GM10266 (cell line): ENCODE results near the gene FOXD4L6.
"Not testable (repeated sequence)": the region's sequence is repeated elsewhere in the genome, so short reads cannot be mapped to it uniquely, and the experiment has no call there.

ENCODE experiments used
- DNase-seq: peaks from one replicate; pipeline ENCODE4 v3.0.0; 2012; ENCODE audit errors: extremely low spot score

Gene FOXD4L6

DNA sequence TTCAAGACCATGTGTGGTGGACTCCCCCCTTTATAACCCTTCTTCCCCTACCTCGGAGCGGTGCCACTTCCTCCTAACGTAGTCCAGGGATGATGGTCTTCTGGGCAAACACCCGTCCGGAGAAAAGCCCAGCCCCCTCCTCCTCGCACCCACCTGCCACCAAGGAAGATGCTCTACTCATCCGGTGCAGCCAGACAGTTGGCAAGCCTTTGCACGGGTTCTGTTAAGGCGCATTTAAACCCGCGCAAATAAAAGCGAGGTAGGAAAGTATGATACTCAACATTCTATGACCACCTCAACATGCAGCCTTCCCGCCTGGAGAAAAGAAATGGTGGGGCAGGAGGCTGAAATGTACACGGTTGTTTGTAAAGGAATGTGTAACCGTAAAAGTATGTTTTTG lies at the start of gene FOXD4L6:
Gene FOXD4L6 (minus strand): TSS at position 101 of the 400 bp plus-strand sequence. CDS start 298 bp downstream, outside the sequence.
- DNase-seq = not testable (repeated sequence)

DNA sequence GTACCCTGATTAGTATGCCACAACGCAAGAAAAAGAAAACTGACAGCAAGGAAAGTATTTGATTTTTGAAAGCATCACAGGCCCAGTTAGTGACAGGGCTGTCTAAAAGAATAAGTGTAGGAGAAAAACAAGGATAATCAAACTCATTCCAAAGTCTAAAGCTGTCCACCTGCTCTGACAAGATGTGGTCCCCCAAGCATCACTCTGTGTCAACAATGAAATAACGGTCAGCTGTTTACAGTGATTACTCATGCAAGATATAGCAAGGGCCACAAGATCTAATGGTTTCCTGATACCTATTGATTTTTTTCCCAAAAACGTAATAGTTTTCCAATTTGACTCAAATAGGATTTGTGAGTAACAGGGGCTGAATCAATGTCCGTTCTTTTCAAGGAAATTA lies 46.5 kb upstream of the FOXD4L6 start:
- DNase-seq = not testable (repeated sequence)

DNA sequence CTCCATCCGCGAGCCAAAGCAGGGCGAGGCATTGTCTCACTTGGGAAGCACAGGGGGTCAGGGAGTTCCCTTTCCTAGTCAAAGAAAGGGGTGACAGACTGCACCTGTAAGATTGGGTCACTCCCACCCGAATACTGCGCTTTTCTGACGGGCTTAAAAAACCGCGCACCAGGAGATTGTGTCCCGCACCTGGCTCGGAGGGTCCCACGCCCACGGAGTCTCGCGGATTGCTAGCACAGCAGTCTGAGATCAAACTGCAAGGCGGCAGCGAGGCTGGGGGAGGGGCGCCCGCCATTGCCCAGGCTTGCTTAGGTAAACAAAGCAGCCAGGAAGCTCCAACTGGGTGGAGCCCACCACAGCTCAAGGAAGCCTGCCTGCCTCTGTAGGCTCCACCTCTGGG lies 21.6 kb upstream of the FOXD4L6 start:
- not testable (repeated sequence) for DNase-seq

DNA sequence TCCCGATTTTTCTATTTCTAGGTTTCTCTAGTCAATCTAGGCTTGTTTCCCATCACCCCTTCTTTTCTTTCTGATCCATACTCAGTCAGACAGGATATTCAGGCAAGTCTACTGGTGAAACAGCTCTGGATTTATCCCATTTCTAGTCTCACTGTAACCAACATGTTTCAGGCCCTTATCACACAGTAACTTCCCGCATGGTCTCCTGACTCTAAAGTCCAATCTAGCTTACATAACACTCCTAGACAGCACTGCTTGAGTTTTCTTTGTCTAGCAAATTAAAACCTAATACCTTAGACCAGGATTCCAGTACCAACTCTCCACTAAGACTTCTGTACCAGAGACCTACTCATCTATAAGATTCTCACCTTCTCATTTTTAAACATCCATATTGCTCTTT lies 13.4 kb upstream of the FOXD4L6 start:
- DNase-seq = not testable (repeated sequence)

DNA sequence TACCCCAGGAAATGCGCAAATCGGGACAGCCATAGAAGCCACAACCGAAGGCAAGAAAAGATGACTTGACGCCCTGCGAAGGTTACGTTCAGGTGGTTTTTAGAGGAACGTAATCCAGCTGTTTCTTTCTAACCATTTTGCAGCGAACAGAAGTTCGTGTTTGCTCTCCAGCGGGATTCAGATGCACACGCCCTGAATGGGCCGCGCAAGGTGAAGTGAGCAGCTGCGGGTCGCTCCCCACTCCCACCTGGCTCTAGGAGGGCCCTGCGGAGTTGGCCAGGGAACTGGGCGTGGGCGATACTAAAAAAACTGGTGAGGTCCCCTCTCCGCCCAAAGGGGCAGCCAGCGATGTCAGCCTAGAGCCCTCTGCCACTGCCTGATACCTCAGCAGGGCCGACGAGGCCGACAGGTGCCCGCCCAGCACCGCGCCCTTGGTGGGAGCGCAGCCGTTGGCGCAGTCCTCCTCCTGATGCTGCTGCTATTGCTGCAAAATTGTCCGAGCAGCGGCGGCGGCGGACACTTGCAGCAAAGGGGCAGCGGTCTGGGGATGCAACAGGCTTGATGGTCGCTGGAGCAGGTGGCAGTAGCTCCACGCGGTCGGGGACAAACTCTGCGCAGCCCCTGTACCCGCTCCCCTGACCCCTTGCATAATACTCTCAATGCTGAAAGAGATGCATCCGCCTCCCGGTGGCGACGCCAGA lies 1.6 kb downstream of the FOXD4L6 start:
- DNase-seq = not testable (repeated sequence)

DNA sequence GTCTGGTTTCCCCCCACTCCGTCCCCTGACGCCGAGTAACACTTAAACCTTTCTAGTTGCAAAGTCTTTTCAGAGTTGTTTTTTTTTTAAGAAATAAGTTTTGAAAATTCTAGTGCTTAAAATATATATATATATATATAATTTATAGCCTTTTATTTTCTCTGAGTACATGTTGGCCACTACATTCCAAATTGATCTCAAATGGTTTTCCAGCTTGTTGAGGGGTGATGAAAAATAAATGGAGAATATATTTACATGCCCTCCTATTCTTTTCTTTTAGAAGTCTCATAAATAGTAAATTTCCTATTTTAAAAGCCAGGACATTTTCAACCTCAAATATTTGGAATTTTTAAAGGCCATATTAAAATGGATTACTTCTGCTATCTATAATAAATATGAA lies 2.5 kb downstream of the FOXD4L6 start:
- not testable (repeated sequence) for DNase-seq

DNA sequence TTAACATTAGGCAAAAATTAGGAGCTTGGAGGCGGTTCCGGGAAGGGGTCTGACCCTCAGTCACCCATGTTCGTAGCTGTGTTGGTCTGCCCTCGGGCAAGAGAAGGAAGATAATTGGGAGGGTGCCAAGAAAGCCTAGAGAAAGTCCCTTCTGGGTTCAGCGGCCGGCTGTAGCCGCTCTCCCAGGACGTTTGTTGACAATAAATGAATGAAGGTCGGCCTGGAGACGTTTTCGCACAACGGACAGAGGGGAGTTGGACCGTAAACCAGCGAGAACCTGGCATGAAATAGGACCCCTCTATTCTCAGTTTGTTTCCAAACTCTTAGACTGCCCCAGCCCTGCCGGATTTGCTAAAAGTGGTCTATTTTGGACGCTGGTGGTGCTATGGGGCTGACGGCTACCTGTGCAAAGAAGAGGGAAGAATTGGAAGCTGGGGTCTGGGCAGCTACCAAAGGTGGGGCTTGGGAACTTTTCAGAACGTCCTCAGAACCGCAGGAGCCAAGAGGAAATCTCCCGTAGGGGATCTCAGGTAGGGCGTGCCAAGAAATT lies 3.3 kb downstream of the FOXD4L6 start:
- DNase-seq = not testable (repeated sequence)

DNA sequence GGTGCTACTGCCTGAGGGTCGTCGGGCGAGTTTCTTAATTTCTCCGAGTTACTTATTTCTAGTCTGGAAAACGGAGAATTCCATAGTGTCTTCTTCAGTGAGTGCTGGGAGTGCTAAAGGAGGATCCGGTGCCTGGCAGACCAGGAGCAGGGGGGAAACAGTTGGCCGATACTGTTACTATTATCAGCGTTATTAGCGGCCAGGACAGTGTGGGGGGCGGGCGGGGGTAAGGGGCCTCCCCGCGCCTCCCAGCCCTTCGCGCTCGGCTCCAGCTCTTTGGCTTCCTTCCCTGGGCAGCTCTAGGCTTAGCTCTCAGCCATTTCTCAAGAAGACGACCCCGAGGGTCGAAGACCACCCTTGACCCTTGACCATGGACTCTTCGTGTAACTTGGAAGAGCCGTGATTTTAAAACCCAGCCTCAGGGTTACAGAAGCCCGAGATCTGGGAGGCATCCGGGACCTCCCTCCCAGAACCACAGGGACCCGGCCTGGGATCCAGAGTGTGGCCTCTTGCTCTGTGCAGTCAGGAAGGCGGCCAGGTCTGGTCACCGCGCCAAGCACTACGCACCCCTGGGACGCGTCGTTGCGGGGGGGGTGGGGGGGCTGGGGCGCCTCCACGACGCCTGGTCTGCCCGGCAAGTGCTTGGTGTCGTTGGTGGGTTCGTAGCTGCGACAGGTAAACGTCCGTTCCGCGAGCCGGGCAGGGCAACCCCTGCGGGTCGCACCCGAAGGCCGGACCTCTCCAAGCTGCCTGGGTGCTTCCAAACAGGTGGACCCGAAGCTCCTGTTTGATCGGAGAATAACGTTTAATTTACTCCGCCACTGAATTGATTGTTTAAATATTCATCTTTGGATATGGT lies 4.0 kb downstream of the FOXD4L6 start:
- DNase-seq = not testable (repeated sequence)

DNA sequence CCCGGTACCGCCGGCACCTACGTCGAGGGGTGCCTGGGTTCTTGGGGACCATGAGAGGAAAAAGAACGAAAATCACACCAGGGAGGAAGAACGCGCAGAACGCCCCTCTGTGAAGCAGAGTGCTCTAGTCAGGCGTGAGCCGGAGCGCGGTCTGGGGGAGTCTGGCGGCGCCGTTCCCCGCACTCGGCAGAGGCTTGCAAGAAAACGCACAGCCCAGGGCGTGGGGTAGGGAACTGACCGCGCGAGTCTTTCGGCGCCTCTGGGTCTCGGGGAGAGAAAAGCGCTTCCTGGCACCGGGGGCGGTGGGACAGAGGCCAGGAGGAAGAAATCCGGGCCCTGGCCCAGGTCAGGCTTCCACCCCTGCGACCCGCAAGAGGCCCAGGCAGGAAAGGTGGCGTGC lies 4.7 kb downstream of the FOXD4L6 start:
- DNase-seq = not testable (repeated sequence)

DNA sequence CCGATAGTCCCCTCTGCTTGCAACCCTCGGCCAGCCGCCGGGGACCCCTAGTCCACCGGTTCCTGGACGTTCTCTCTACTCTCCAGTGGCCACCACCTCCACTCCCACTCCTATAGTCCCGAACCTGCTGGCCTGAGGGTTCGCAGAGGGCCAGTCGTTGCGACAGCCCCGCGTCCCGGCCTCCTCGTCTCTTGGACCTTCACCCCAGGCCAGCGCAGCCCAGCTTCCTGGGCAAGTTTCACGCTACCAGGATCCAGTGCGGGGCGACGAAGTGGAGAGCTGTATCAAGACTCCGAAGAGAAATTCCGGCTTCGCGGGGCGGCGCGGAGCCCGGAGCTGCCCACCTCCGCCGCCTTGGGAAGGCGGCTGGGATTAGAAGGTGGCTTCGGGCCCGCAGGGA lies 5.1 kb downstream of the FOXD4L6 start:
- not testable (repeated sequence) for DNase-seq

DNA sequence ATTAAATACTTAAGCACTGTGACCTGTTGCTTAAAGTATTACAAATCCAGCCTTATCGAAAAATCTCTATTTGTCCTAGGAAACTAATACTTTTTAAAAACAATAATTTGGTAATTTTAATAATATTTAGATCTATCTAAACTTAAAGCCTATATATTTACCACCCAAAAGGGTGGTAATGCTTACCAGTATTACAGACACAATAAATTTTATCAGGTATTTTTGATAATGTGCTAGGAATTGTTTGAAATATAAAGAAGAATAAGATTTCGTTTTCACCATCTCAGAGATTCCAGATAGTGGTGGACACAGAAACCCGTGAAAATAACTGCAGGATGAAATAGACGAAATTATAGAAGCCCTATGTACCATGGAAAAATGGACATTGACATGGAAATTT lies 7.8 kb downstream of the FOXD4L6 start:
- not testable (repeated sequence) for DNase-seq

DNA sequence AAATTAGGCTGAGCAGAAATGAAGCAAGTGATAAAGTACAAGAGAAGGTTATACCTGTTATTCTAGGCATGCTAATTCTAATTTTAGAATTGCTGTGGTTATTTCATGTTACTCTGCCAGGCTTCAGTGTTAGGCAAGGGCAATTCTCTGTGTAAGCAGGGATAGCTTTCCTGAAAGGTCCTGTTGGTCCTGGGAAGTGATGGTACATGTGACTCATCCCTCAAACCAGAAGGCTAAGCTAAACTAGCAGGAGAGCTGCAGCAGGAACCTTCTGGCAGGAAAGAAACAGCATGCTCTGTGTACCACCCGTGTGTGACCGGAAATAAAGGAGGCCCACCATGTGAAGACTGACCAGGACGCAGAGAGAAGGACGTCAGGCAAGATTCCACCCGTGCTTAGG lies 8.8 kb downstream of the FOXD4L6 start:
- DNase-seq = not testable (repeated sequence)

DNA sequence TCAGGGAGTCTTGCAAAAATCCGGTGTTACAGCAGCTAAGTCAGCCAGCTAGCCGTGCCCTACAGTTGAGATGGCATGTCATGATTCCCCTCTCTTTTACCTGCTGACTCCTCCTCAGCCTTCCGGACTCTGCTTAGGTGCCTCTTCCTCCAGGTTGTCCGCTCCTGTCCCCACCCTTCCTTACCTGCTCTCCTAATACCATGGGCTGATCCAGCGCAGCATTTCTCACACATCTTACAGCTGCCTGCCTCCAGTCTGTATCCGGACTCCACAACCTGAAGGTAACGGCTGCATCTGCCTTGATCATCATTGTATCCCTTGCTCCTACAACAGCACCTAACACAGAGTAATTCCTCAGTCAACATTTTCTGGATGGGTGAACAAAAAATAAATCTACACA lies 9.2 kb downstream of the FOXD4L6 start:
- DNase-seq = not testable (repeated sequence)

DNA sequence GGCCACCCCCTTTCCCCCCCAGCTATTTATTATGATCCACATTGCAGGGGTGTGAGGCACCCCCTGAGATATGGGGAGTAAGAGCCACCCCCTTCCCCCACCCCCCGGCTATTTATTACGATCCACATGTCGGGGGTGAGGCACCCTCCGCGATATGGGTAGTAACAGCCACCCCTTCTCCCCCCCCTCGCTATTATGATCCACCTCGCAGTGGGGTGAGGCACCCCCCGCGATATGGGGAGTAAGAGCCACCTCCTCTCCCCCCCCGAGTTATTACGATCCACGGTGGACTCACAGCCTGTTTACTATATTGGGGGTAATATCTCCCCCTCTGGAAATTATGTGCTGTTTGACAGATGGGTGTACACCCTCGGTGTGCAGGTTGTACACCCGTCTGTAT lies 15.1 kb downstream of the FOXD4L6 start:
- DNase-seq = not testable (repeated sequence)

DNA sequence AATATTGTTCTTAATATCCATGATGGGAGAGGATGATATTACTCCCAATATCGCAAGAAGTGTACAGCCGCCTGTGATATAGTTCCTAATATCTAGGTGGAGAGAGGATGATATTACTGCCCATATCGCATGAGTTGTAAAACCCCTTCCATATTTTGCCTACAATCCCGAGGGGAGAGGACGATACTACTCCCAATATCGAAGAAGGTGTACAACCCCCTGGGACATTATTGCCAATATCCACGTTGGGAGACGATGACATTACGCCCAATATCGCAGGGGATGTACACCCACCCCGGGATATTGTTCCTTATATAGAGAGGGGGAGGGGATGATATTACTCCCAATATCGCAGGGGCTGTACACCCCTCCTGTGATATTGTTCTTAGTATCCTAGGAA lies 17.1 kb downstream of the FOXD4L6 start:
- DNase-seq = not testable (repeated sequence)

DNA sequence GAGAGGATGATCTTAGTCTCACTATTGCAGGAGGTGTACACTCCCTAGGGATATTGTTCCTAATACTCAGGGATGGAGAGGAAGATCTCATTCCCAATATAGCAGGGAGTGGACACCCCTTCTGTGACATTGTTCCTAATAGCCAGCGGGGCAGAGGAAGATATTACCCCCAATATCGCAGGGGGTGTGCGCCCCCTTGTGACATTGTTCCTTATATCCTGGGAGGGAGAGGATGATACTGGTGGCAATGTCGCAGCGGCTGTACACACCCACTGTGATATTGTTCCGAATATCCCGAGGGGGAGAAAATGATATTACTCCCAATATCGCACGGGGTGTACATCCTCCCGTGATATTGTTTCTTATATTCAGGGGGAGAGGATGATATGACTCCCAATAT lies 17.6 kb downstream of the FOXD4L6 start:
- DNase-seq = not testable (repeated sequence)

DNA sequence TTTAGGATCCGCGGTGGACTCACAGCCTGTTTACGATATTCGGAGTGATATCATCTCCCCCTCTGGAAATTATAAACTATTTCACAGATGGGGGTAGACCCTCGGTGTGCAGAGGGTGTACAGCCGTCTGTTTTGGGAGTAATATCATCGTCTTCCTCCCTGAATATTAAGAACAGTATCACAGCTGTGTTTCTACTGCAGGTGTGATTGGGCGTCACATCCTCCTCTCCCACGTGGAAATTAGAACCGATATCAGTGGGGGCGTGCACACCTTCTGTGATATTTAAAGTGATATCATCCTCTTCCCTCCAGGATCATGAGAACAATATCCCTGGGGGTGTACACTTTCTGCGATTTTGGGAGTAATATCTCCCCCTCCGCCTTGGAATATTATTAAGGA lies 19.2 kb downstream of the FOXD4L6 start:
- DNase-seq = not testable (repeated sequence)

DNA sequence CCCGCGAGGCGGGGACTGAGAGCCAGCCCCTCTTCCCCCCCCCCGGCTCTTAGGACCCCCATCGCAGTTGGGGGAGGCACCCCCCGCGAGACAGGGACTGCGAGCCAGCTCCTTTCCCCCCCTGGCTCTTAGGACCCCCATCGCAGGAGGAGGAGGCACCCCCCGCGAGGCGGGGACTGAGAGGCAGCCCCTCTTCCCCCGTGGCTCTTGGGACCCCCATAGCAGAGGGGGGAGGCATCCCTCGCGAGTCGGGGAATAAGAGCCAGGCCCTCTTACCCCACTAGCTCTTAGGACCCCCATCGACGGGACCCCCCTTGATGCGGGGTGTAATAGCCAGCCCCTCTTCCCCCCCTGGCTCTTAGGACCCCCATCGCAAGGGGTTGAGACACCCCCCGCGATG lies 19.7 kb downstream of the FOXD4L6 start:
- not testable (repeated sequence) for DNase-seq

DNA sequence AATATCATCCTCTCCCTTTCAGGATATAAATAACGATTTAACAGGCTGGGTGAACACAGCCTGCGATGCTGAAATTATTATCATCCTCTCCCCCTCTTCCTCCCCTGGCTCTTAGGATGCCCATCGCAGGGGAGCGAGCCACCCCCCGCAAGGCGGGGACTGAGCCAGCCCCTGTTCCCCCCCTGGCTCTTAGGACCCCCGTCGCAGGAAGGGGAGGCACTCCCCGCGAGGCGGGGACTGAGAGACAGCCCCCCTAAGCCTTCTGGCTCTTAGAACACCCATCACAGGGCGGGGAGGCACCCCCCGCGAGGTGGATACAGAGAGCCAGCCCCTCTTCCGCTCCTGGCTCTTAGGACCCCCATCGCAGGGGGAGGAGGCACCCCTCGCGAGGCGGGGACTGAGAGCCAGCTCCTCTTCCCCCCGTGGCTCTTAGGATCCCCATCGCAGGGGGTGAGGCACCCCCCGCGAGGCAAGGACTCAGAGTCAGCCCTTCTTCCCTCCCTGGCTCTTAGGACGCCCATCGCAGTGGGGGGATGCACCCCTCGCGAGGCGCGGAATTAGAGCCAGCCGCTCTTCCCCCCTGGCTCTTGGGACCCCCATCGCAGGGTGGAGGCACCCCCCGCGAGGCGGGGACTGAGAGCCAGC lies 21.9 kb downstream of the FOXD4L6 start:
- not testable (repeated sequence) for DNase-seq

DNA sequence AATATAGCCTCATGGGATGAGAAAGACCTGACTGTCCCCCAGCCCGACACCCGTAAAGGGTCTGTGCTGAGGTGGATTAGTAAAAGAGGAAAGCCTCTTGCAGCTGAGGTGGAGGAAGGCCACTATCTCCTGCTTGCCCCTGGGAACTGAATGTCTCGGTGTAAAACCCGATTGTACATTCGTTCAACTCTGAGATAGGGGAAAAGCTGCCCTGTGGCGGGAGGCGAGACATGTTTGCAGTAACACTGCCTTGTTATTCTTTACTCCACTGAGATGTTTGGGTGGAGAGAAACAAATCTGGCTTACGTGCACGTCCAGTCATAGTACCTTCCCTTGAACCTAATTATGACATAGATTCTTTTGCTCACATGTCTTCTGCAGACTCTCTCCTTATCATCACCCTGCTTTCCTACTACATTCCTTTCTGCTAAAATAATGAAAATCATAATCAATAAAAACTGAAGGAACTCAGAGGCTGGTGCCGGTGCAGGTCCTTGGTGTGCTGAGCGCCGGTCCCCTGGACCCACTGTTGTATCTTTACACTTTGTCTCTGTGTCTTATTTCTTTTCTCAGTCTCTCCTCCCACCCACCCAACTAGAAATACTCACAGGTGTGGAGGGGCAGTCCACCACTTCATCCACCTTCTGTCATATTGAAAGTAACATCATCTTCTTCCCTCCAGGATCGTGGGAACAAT lies 22.8 kb downstream of the FOXD4L6 start:
- DNase-seq = not testable (repeated sequence)

DNA sequence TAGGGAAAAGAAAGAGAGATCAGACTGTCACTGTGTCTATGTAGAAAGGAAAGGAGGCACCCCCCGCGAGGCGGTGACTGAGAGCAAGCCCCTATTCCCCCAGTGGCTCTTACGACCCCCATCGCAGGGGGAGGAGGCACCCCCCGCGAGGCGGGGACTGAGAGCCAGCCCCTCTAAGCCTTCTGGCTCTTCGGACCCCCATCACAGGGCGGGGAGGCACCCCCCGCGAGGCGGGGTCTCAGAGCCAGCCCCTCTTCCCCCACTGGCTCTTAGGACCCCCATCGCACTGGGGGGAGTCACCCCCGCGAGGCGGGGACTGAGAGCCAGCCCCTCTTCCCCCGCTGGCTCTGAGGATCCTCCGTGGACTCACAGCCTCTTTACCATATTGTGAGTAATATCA lies 23.9 kb downstream of the FOXD4L6 start:
- DNase-seq = not testable (repeated sequence)
